ENCODE data around the gene NELFCD. TPM values are rescaled to one million over a fixed set of nuclear protein-coding genes. Genes with fewer than 3 reads are reported as not detected.
"Not testable (repeated sequence)": the region's sequence is repeated elsewhere in the genome, so short reads cannot be mapped to it uniquely, and the experiment has no call there.

Gene NELFCD
- total RNA-seq, 1 donor from 2014 or later: 41.2 TPM

- Histone ChIP-seq H3K27me3 (ENCODE audit: control insufficient read depth in 3 of 3, insufficient read depth in 3 of 3, low read length in 3 of 3) (no peaks in the 10 kb centered on the region), H3K4me3 (ENCODE audit: low read length in 3 of 3) (peak overlapping the region; percentile 72 to 75 (median 73)), H3K9me3 (ENCODE audit: control insufficient read depth in 3 of 3, low read length in 3 of 3) (no peaks in the 10 kb centered on the region), H3K27ac (ENCODE audit: low read depth, low read length) (peak overlapping the region; percentile 82), H3K9ac (ENCODE audit: low read depth in 1 of 3, low read length in 3 of 3) (peak overlapping the region; percentile 80 to 88 (median 82)), H3K36me3 (ENCODE audit: control insufficient read depth in 3 of 3, insufficient read depth in 3 of 3, low read length in 3 of 3) (peaks cover 26 to 58% (median 47%) of the 10 kb centered on the region in 3 donors), H3K4me1 (ENCODE audit: control insufficient read depth in 3 of 3, insufficient read depth in 3 of 3, low read length in 3 of 3) (peaks cover 26 to 31% (median 26%) of the 10 kb centered on the region in 3 donors)
Measured at GRCh38 chr20:59032713-59033059, 51.6 kb downstream of the NELFCD start.

GRCh38 chr20:59033093-59033492 is 52.0 kb downstream of the NELFCD start:
- peak overlapping the region; percentile 80 to 88 (median 82) for H3K9ac ChIP-seq (ENCODE audit: low read depth in 1 of 3, low read length in 3 of 3)
- H3K9me3 ChIP-seq (ENCODE audit: control insufficient read depth in 3 of 3, low read length in 3 of 3): no peaks in the 10 kb centered on the region
- peak overlapping the region; percentile 82 for H3K27ac ChIP-seq (ENCODE audit: low read depth, low read length)
- H3K4me3 ChIP-seq (ENCODE audit: low read length in 3 of 3): peak overlapping the region; percentile 72 to 75 (median 73)
- peaks cover 25 to 28% (median 26%) of the 10 kb centered on the region in 3 donors for H3K4me1 ChIP-seq (ENCODE audit: control insufficient read depth in 3 of 3, insufficient read depth in 3 of 3, low read length in 3 of 3)
- no peaks in the 10 kb centered on the region for H3K27me3 ChIP-seq (ENCODE audit: control insufficient read depth in 3 of 3, insufficient read depth in 3 of 3, low read length in 3 of 3)
- H3K36me3 ChIP-seq (ENCODE audit: control insufficient read depth in 3 of 3, insufficient read depth in 3 of 3, low read length in 3 of 3): peaks cover 26 to 61% (median 49%) of the 10 kb centered on the region in 3 donors

- H3K27ac ChIP-seq (ENCODE audit: low read depth, low read length): no peak overlapping the region
- peaks cover 24 to 28% (median 26%) of the 10 kb centered on the region in 3 donors for H3K4me1 ChIP-seq (ENCODE audit: control insufficient read depth in 3 of 3, insufficient read depth in 3 of 3, low read length in 3 of 3)
- no peaks in the 10 kb centered on the region for H3K9me3 ChIP-seq (ENCODE audit: control insufficient read depth in 3 of 3, low read length in 3 of 3)
- no peaks in the 10 kb centered on the region for H3K27me3 ChIP-seq (ENCODE audit: control insufficient read depth in 3 of 3, insufficient read depth in 3 of 3, low read length in 3 of 3)
- H3K4me3 ChIP-seq (ENCODE audit: low read length in 3 of 3): no peak overlapping the region
- H3K9ac ChIP-seq (ENCODE audit: low read depth in 1 of 3, low read length in 3 of 3): no peak overlapping the region
- peaks cover 26 to 56% (median 46%) of the 10 kb centered on the region in 3 donors for H3K36me3 ChIP-seq (ENCODE audit: control insufficient read depth in 3 of 3, insufficient read depth in 3 of 3, low read length in 3 of 3)
Measured at GRCh38 chr20:59033616-59034165, 52.6 kb downstream of the NELFCD start.

GRCh38 chr20:59035381-59035780 is 54.3 kb downstream of the NELFCD start:
- peaks cover 11 to 19% (median 14%) of the 10 kb centered on the region in 3 donors for H3K4me1 ChIP-seq (ENCODE audit: control insufficient read depth in 3 of 3, insufficient read depth in 3 of 3, low read length in 3 of 3)
- H3K4me3 ChIP-seq (ENCODE audit: low read length in 3 of 3): no peak overlapping the region
- H3K36me3 ChIP-seq (ENCODE audit: control insufficient read depth in 3 of 3, insufficient read depth in 3 of 3, low read length in 3 of 3): peaks cover 23 to 39% (median 36%) of the 10 kb centered on the region in 3 donors
- no peaks in the 10 kb centered on the region for H3K27me3 ChIP-seq (ENCODE audit: control insufficient read depth in 3 of 3, insufficient read depth in 3 of 3, low read length in 3 of 3)
- no peak overlapping the region for H3K9ac ChIP-seq (ENCODE audit: low read depth in 1 of 3, low read length in 3 of 3)
- no peaks in the 10 kb centered on the region for H3K9me3 ChIP-seq (ENCODE audit: control insufficient read depth in 3 of 3, low read length in 3 of 3)
- H3K27ac ChIP-seq (ENCODE audit: low read depth, low read length): no peak overlapping the region

GRCh38 chr20:59037386-59037785 is 56.3 kb downstream of the NELFCD start:
- Histone ChIP-seq H3K9ac (ENCODE audit: low read depth in 1 of 3, low read length in 3 of 3) (no peak overlapping the region), H3K27ac (ENCODE audit: low read depth, low read length) (no peak overlapping the region), H3K36me3 (ENCODE audit: control insufficient read depth in 3 of 3, insufficient read depth in 3 of 3, low read length in 3 of 3) (peaks cover 23 to 39% (median 37%) of the 10 kb centered on the region in 3 donors), H3K4me1 (ENCODE audit: control insufficient read depth in 3 of 3, insufficient read depth in 3 of 3, low read length in 3 of 3) (peaks cover 10 to 22% (median 14%) of the 10 kb centered on the region in 3 donors), H3K9me3 (ENCODE audit: control insufficient read depth in 3 of 3, low read length in 3 of 3) (no peaks in the 10 kb centered on the region), H3K4me3 (ENCODE audit: low read length in 3 of 3) (no peak overlapping the region), H3K27me3 (ENCODE audit: control insufficient read depth in 3 of 3, insufficient read depth in 3 of 3, low read length in 3 of 3) (no peaks in the 10 kb centered on the region)

- Histone ChIP-seq H3K9ac (ENCODE audit: low read depth in 1 of 3, low read length in 3 of 3) (peak overlapping the region in 1 of 3 donors; percentile 6), H3K4me1 (ENCODE audit: control insufficient read depth in 3 of 3, insufficient read depth in 3 of 3, low read length in 3 of 3) (peaks cover 15 to 26% (median 19%) of the 10 kb centered on the region in 3 donors), H3K27ac (ENCODE audit: low read depth, low read length) (no peak overlapping the region), H3K36me3 (ENCODE audit: control insufficient read depth in 3 of 3, insufficient read depth in 3 of 3, low read length in 3 of 3) (peaks cover 23 to 39% (median 37%) of the 10 kb centered on the region in 3 donors), H3K9me3 (ENCODE audit: control insufficient read depth in 3 of 3, low read length in 3 of 3) (no peaks in the 10 kb centered on the region), H3K27me3 (ENCODE audit: control insufficient read depth in 3 of 3, insufficient read depth in 3 of 3, low read length in 3 of 3) (no peaks in the 10 kb centered on the region), H3K4me3 (ENCODE audit: low read length in 3 of 3) (no peak overlapping the region)
Measured at GRCh38 chr20:59039233-59039632, 58.2 kb downstream of the NELFCD start.

GRCh38 chr20:59040667-59041066 is 59.6 kb downstream of the NELFCD start:
- H3K4me3 ChIP-seq (ENCODE audit: low read length in 3 of 3): no peak overlapping the region
- H3K9ac ChIP-seq (ENCODE audit: low read depth in 1 of 3, low read length in 3 of 3): peak overlapping the region in 1 of 3 donors; percentile 2
- H3K36me3 ChIP-seq (ENCODE audit: control insufficient read depth in 3 of 3, insufficient read depth in 3 of 3, low read length in 3 of 3): peaks cover 16 to 27% (median 24%) of the 10 kb centered on the region in 3 donors
- H3K27ac ChIP-seq (ENCODE audit: low read depth, low read length): no peak overlapping the region
- H3K4me1 ChIP-seq (ENCODE audit: control insufficient read depth in 3 of 3, insufficient read depth in 3 of 3, low read length in 3 of 3): peaks cover 15 to 26% (median 19%) of the 10 kb centered on the region in 3 donors
- no peaks in the 10 kb centered on the region for H3K9me3 ChIP-seq (ENCODE audit: control insufficient read depth in 3 of 3, low read length in 3 of 3)
- no peaks in the 10 kb centered on the region for H3K27me3 ChIP-seq (ENCODE audit: control insufficient read depth in 3 of 3, insufficient read depth in 3 of 3, low read length in 3 of 3)

- peaks cover 8 to 19% (median 16%) of the 10 kb centered on the region in 3 donors for H3K36me3 ChIP-seq (ENCODE audit: control insufficient read depth in 3 of 3, insufficient read depth in 3 of 3, low read length in 3 of 3)
- not testable (repeated sequence) for H3K9me3 ChIP-seq (ENCODE audit: control insufficient read depth in 3 of 3, low read length in 3 of 3); H3K27ac ChIP-seq (ENCODE audit: low read depth, low read length); H3K27me3 ChIP-seq (ENCODE audit: control insufficient read depth in 3 of 3, insufficient read depth in 3 of 3, low read length in 3 of 3)
- H3K4me1 ChIP-seq (ENCODE audit: control insufficient read depth in 3 of 3, insufficient read depth in 3 of 3, low read length in 3 of 3): peaks cover 15 to 26% (median 19%) of the 10 kb centered on the region in 3 donors
- H3K9ac ChIP-seq (ENCODE audit: low read depth in 1 of 3, low read length in 3 of 3): peak overlapping the region in 2 of 3 donors; percentile 85
- H3K4me3 ChIP-seq (ENCODE audit: low read length in 3 of 3): peak overlapping the region; percentile 83 to 92 (median 91)
Measured at GRCh38 chr20:59041487-59041886, 60.4 kb downstream of the NELFCD start.

GRCh38 chr20:59042151-59042795 is 61.2 kb downstream of the NELFCD start, which contains the start of gene PRELID3B:
PRELID3B (minus strand) TSS chr20:59042786; CDS start chr20:59042730, 56 bp downstream.
- Histone ChIP-seq H3K27ac (ENCODE audit: low read depth, low read length) (peak within 1 kb of the TSS; percentile 85), H3K4me3 (ENCODE audit: low read length in 3 of 3) (peak within 1 kb of the TSS; percentile 83 to 92 (median 91)), H3K36me3 (ENCODE audit: control insufficient read depth in 3 of 3, insufficient read depth in 3 of 3, low read length in 3 of 3) (peaks cover 4 to 13% (median 8%) of the 10 kb centered on the region in 3 donors), H3K9me3 (ENCODE audit: control insufficient read depth in 3 of 3, low read length in 3 of 3) (no peaks in the 10 kb centered on the region), H3K4me1 (ENCODE audit: control insufficient read depth in 3 of 3, insufficient read depth in 3 of 3, low read length in 3 of 3) (peaks cover 15 to 26% (median 19%) of the 10 kb centered on the region in 3 donors), H3K27me3 (ENCODE audit: control insufficient read depth in 3 of 3, insufficient read depth in 3 of 3, low read length in 3 of 3) (no peaks in the 10 kb centered on the region), H3K9ac (ENCODE audit: low read depth in 1 of 3, low read length in 3 of 3) (peak within 1 kb of the TSS; percentile 85 to 86 (median 85))

Data from skeletal muscle tissue (tissue), 4 donors.